IMR-90 (cell line): ENCODE measurements around the gene GOLGA8S.

Source experiments
- CEBPB ChIP-seq: IDR thresholded peaks from 2 replicates; pipeline ENCODE4 v1.6.1; 2012; ENCODE audit warnings: low read depth, low read length, improper control_type of control experiment
- TF ChIP-seq, protein P1 (sequence below): conservative IDR thresholded peaks from 2 replicates; pipeline ENCODE4 v1.5.1; 2012; ENCODE audit warnings: mild to moderate bottlenecking, low read depth, low read length, improper control_type of control experiment

- TF ChIP-seq, protein P1, sequence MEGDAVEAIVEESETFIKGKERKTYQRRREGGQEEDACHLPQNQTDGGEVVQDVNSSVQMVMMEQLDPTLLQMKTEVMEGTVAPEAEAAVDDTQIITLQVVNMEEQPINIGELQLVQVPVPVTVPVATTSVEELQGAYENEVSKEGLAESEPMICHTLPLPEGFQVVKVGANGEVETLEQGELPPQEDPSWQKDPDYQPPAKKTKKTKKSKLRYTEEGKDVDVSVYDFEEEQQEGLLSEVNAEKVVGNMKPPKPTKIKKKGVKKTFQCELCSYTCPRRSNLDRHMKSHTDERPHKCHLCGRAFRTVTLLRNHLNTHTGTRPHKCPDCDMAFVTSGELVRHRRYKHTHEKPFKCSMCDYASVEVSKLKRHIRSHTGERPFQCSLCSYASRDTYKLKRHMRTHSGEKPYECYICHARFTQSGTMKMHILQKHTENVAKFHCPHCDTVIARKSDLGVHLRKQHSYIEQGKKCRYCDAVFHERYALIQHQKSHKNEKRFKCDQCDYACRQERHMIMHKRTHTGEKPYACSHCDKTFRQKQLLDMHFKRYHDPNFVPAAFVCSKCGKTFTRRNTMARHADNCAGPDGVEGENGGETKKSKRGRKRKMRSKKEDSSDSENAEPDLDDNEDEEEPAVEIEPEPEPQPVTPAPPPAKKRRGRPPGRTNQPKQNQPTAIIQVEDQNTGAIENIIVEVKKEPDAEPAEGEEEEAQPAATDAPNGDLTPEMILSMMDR, result no peak
- TF ChIP-seq CEBPB, result no peak
Observed at GRCh38 chr15:23401627-23402026, 47.1 kb downstream of the GOLGA8S start.
